ENCODE results near the gene CRABP1. TPM values are rescaled to one million over a fixed set of nuclear protein-coding genes. Genes with fewer than 3 reads are reported as not detected.

CRABP1 gene
- total and polyA plus RNA-seq, 4 experiments from 2014 or later: not detected

DNA sequence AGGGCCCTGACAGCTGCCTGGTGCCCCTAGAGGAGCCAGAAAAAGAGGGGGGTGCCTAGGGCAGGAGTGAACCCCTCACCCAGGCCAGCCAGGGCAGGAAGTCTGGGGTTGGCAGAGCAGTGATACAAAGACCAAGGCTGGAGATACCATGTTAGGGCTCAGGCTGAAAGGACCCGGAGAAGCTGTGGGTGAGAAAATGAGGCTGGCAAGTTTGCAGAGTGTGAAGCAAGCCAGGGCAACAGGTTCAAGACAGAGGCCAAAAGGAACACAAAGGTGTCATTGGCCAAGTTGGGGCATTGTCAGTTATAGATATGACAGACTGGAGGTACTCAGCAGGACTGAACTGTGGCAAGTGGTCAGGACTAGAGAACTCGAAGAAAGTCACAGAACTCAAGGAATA, 57.2 kb downstream of the CRABP1 start:
- no peak overlapping the region for H3K27ac ChIP-seq (ENCODE audit: low read depth, low read length)
- POLR2A ChIA-PET (ENCODE audit: partially characterized antibody): no interaction called here
- H3K36me3 ChIP-seq (ENCODE audit: insufficient read depth, low read length): no peaks in the 10 kb centered on the region
- no peak overlapping the region for H3K4me3 Mint-ChIP-seq
- CTCF ChIA-PET (ENCODE audit: partially characterized antibody): interaction anchor here (1.6 kb wide), 1 partner anchor 11 kb away, joined by 3 read pairs; no protein-coding TSS in a partner anchor
- H3K27me3 ChIP-seq (ENCODE audit: insufficient read depth, low read length): no peaks in the 10 kb centered on the region
- no peaks in the 10 kb centered on the region for H3K9me3 ChIP-seq (ENCODE audit: control insufficient read depth in 1 of 2, low read length in 2 of 2)
- H3K27me3 Mint-ChIP-seq: peaks cover 0 to 1% of the 10 kb centered on the region in 2 donors
- H3K36me3 Mint-ChIP-seq: no peaks in the 10 kb centered on the region
- H3K9me3 Mint-ChIP-seq: no peaks in the 10 kb centered on the region
- no peaks in the 10 kb centered on the region for H3K4me1 ChIP-seq (ENCODE audit: insufficient read depth, low read length)
- H3K27ac Mint-ChIP-seq: no peak overlapping the region
- intact Hi-C loops (cut with micrococcal nuclease): no loop called here
- no peak overlapping the region for H3K4me3 ChIP-seq (ENCODE audit: low read length in 2 of 2)
- no peaks in the 10 kb centered on the region for H3K4me1 Mint-ChIP-seq
- DNase-seq: no peak

Other genes with a start within 250 kb of the CRABP1 start
- gene SH2D7, start 247.8 kb upstream of the CRABP1 start, total RNA-seq: not detected
- gene SH2D7, start 247.8 kb upstream of the CRABP1 start, polyA plus RNA-seq: not detected
- gene CIB2, start 208.9 kb upstream of the CRABP1 start, total RNA-seq: 1 to 10 TPM; 1.0 to 1.7 TPM
- gene CIB2, start 208.9 kb upstream of the CRABP1 start, polyA plus RNA-seq: 1 to 10 TPM in 1 of 2 donors, under 1 TPM in 1; 0.56 to 2.2 TPM
- 10 to 100 TPM; 45.1 to 46.8 TPM for gene IDH3A, start 191.0 kb upstream of the CRABP1 start, total RNA-seq
- gene IDH3A, start 191.0 kb upstream of the CRABP1 start, polyA plus RNA-seq: 10 to 100 TPM; 39.7 to 69.1 TPM
- gene ACSBG1, start 105.8 kb upstream of the CRABP1 start, total RNA-seq: not detected
- gene ACSBG1, start 105.8 kb upstream of the CRABP1 start, polyA plus RNA-seq: not detected
- gene DNAJA4, start 75.8 kb upstream of the CRABP1 start, total RNA-seq: 10 to 100 TPM; 31.5 to 32.8 TPM
- 10 to 100 TPM in 1 of 2 donors, 1 to 10 TPM in 1; 7.8 to 12.0 TPM for gene DNAJA4, start 75.8 kb upstream of the CRABP1 start, polyA plus RNA-seq
- gene SKIC8, start 40.7 kb upstream of the CRABP1 start, total RNA-seq: 10 to 100 TPM; 43.6 to 45.5 TPM
- gene SKIC8, start 40.7 kb upstream of the CRABP1 start, polyA plus RNA-seq: 100 to 1,000 TPM in 1 of 2 donors, 10 to 100 TPM in 1; 77.7 to 145 TPM
- 10 to 100 TPM; 65.0 to 71.9 TPM for gene IREB2, start 97.9 kb downstream of the CRABP1 start, total RNA-seq
- gene IREB2, start 97.9 kb downstream of the CRABP1 start, polyA plus RNA-seq: 10 to 100 TPM in 1 of 2 donors, 1 to 10 TPM in 1; 7.6 to 19.5 TPM
- gene HYKK, start 167.2 kb downstream of the CRABP1 start, total RNA-seq: 1 to 10 TPM; 4.8 to 5.7 TPM
- 1 to 10 TPM; 1.8 to 5.4 TPM for gene HYKK, start 167.2 kb downstream of the CRABP1 start, polyA plus RNA-seq
- 10 to 100 TPM; 89.8 to 91.7 TPM for gene PSMA4, start 200.1 kb downstream of the CRABP1 start, total RNA-seq
- gene PSMA4, start 200.1 kb downstream of the CRABP1 start, polyA plus RNA-seq: 100 to 1,000 TPM; 211 to 279 TPM
- gene CHRNA5, start 225.2 kb downstream of the CRABP1 start, total RNA-seq: 1 to 10 TPM; 1.3 to 1.6 TPM
- under 1 TPM; 0.07 to 0.76 TPM for gene CHRNA5, start 225.2 kb downstream of the CRABP1 start, polyA plus RNA-seq